Mesothelial cell of epicardium (in vitro differentiated cells): ENCODE measurements around the gene UBE2J2. TPM values are rescaled to one million over a fixed set of nuclear protein-coding genes. Genes with fewer than 3 reads are reported as not detected.

Source experiments
- DNase-seq, 2 experiments: peaks; one replicate each; pipeline ENCODE4 v3.0.0; 2021; ENCODE audit warnings: low spot score in 2 of 2; ENCODE audit not compliant: unreplicated experiment in 2 of 2
- H3K27ac Mint-ChIP-seq: 2 replicates; pipeline ENCODE4 v1.8.0; 2021; ENCODE audit warnings: mixed read lengths
- H3K27me3 Mint-ChIP-seq: 2 replicates; pipeline ENCODE4 v1.8.0; 2021; ENCODE audit warnings: low read depth, mixed read lengths
- H3K36me3 Mint-ChIP-seq: 2 replicates; pipeline ENCODE4 v1.8.0; 2021; ENCODE audit warnings: mixed read lengths
- H3K4me1 Mint-ChIP-seq: 2 replicates; pipeline ENCODE4 v1.8.0; 2021; ENCODE audit warnings: mixed read lengths
- H3K4me3 Mint-ChIP-seq: 2 replicates; pipeline ENCODE4 v1.8.0; 2021; ENCODE audit warnings: mild to moderate bottlenecking, moderate library complexity, mixed read lengths
- H3K9me3 Mint-ChIP-seq: 2 replicates; pipeline ENCODE4 v1.8.0; 2021; ENCODE audit warnings: mixed read lengths
- total RNA-seq: library from RNA; stranded (reverse); gene quantifications from 3 replicates; pipeline ENCODE4 v1.2.1, GENCODE V29; 2021
- TF ChIP-seq, protein P1 (sequence below): fragments of 200-600 bp; sonication (generic); IDR thresholded peaks from one replicate; pipeline ENCODE4 v1.5.0; 2021; ENCODE audit warnings: antibody characterized with exemption; ENCODE audit not compliant: unreplicated experiment

The UBE2J2 gene
- total RNA-seq, 1 donor from 2014 or later: 75.7 TPM

DNA sequence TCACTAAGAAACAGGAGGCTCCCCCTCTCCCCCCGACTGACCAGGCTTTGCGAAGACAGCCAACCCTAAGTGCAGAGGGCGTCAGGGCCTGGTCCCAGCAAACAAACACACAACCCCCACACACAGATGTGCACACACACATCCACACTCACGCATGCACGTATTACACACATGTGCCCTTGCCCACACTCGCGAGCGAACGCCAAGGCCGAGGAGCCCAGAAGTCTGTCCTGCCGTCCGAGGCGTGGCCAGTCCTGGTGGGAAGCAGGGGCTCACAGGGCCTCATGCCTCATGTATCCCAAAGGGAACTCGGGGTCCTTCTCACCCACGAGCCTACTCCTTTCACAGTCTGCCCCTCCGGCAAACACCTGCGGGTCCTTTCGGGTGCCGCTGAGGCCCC, 43.9 kb downstream of the UBE2J2 start:
- H3K9me3 Mint-ChIP-seq: peaks cover 4% of the 10 kb centered on the region
- peaks cover 24% of the 10 kb centered on the region for H3K4me1 Mint-ChIP-seq
- H3K27me3 Mint-ChIP-seq: no peaks in the 10 kb centered on the region
- no peak overlapping the region for H3K4me3 Mint-ChIP-seq
- no peak overlapping the region for H3K27ac Mint-ChIP-seq
- DNase-seq: no peak
- TF ChIP-seq, protein P1, sequence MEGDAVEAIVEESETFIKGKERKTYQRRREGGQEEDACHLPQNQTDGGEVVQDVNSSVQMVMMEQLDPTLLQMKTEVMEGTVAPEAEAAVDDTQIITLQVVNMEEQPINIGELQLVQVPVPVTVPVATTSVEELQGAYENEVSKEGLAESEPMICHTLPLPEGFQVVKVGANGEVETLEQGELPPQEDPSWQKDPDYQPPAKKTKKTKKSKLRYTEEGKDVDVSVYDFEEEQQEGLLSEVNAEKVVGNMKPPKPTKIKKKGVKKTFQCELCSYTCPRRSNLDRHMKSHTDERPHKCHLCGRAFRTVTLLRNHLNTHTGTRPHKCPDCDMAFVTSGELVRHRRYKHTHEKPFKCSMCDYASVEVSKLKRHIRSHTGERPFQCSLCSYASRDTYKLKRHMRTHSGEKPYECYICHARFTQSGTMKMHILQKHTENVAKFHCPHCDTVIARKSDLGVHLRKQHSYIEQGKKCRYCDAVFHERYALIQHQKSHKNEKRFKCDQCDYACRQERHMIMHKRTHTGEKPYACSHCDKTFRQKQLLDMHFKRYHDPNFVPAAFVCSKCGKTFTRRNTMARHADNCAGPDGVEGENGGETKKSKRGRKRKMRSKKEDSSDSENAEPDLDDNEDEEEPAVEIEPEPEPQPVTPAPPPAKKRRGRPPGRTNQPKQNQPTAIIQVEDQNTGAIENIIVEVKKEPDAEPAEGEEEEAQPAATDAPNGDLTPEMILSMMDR: no peak
- peaks cover 21% of the 10 kb centered on the region for H3K36me3 Mint-ChIP-seq

- peaks cover 15% of the 10 kb centered on the region for H3K4me1 Mint-ChIP-seq
- H3K4me3 Mint-ChIP-seq: no peak overlapping the region
- H3K36me3 Mint-ChIP-seq: peaks cover 15% of the 10 kb centered on the region
- DNase-seq: no peak
- TF ChIP-seq, protein P1: no peak
- no peak overlapping the region for H3K27ac Mint-ChIP-seq
- peaks cover 4% of the 10 kb centered on the region for H3K9me3 Mint-ChIP-seq
- H3K27me3 Mint-ChIP-seq: no peaks in the 10 kb centered on the region
Measured at GRCh38 chr1:1228596-1229321, 44.9 kb downstream of the UBE2J2 start.

DNA sequence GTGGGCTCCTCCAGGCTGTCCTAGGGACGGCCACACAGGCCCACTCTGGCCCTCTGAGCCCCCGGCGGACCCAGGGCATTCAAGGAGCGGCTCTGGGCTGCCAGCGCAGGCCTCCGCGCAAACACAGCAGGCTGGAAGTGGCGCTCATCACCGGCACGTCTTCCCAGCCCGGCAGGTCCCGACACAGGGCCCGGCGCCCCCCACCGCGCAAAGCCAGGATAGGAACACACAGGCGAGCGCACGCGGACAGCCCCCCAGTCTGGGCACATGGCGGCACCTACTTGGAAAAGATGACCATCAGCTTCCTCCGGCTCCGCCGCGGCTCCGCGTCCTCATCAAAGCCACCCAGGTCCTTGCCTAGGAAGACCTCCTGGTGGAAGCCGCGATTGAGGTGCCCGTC, 45.5 kb downstream of the UBE2J2 start:
- Mint-ChIP-seq H3K4me3 (no peak overlapping the region), H3K27ac (no peak overlapping the region), H3K27me3 (no peaks in the 10 kb centered on the region), H3K9me3 (no peaks in the 10 kb centered on the region), H3K36me3 (peaks cover 12% of the 10 kb centered on the region), H3K4me1 (peaks cover 11% of the 10 kb centered on the region)
- DNase-seq: no peak
- TF ChIP-seq, protein P1: no peak

GRCh38 chr1:1227386-1227785, 46.3 kb downstream of the UBE2J2 start:
- no peak for DNase-seq
- H3K9me3 Mint-ChIP-seq: no peaks in the 10 kb centered on the region
- H3K4me1 Mint-ChIP-seq: peaks cover 11% of the 10 kb centered on the region
- H3K36me3 Mint-ChIP-seq: peaks cover 19% of the 10 kb centered on the region
- H3K27ac Mint-ChIP-seq: no peak overlapping the region
- no peak overlapping the region for H3K4me3 Mint-ChIP-seq
- H3K27me3 Mint-ChIP-seq: no peaks in the 10 kb centered on the region
- TF ChIP-seq, protein P1: no peak

DNA sequence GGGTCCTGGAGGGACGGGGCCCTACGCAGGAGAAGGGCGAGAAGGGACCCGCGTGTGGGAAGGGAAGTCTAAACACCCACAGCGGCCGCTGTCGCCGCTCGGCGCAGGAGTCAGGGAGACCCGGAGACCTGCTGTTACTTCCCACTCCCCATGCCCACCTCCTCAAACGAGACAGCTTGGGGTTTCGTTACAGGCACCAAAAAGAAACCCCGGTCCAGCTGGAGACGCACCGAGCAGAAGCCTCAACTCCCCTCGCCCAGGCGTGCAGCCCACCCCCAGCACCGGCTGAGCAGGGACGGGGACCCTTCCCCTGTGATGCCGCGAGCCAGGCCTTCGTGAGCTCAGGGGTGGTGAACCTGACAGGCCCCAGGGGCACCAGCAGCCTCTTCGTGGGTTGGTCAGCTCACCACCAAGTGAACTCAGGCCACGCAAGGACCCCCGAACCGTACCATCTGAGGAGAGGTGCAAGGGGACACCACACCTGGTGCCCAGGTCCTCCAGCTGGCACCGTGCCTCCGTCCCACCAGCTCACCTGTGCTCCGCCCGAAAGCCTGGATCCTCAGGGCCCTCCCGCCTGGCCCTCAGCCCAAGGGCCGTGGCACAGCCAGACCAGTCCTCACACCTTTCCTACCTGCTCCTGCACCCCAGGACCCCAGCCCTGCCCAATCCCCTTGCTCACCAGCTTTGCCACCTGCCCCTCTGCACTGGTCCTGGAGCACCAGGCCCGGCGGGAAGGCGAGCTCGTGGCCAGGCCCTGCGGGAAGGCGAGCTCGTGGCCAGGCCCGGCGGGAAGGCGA, 46.9 kb downstream of the UBE2J2 start:
- Mint-ChIP-seq H3K9me3 (no peaks in the 10 kb centered on the region), H3K27me3 (no peaks in the 10 kb centered on the region), H3K4me3 (no peak overlapping the region), H3K36me3 (peaks cover 19% of the 10 kb centered on the region), H3K4me1 (peaks cover 11% of the 10 kb centered on the region), H3K27ac (no peak overlapping the region)
- no peak for DNase-seq
- TF ChIP-seq, protein P1: no peak
